ENCODE measurements around the gene PDE8B.

Gene PDE8B

DNA sequence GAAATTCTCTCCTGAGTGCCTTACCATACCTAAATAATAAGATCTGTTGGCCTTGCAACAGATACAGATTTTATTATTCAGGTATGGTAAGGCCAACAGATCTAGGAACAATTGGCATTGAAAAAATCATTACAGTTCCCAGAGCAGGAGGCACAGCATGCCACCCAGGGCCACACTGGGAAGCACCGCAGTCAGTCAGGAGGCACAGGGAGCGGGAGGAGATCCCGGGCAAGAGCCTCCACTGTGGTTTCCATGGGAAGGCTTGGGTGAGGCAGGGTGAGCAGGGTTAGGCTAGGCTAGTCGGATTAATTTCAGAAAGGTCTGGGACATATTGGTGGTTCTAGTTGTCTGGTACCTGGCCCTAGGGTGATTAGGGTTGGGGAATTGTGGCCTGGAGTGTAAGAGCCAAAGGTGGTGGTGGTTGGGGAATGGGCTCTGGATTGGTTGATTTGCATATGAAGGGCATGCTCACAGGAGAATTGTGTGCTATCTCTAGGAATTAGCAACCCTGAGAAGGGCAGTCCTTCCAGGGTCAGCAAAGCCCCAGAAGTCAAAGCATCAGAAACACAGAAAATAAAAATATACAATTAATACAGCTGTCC lies 111.4 kb downstream of the PDE8B start:
- DNase-seq (ENCODE audit: low read depth in 2 of 2), result no peak

DNA sequence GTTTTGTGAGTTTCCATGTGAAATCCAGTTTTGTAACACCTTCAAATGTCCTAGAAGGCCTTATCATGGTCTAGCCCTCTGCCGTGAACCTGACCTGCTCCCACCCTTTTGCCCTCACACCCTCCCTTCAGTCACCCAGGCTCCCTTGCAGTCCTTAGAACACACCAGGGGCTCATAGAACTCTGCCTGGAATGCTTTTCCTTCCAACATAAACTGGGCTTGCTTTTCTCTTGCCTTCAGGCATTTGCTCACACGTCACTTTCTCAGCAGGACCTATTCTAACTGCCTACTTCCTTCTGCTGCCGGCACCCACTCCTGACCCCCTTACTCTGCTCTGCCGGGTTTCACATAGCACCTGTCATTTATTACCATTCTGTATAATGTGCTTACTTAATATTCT lies 111.9 kb downstream of the PDE8B start:
- DNase-seq (ENCODE audit: low read depth in 2 of 2), result no peak

DNA sequence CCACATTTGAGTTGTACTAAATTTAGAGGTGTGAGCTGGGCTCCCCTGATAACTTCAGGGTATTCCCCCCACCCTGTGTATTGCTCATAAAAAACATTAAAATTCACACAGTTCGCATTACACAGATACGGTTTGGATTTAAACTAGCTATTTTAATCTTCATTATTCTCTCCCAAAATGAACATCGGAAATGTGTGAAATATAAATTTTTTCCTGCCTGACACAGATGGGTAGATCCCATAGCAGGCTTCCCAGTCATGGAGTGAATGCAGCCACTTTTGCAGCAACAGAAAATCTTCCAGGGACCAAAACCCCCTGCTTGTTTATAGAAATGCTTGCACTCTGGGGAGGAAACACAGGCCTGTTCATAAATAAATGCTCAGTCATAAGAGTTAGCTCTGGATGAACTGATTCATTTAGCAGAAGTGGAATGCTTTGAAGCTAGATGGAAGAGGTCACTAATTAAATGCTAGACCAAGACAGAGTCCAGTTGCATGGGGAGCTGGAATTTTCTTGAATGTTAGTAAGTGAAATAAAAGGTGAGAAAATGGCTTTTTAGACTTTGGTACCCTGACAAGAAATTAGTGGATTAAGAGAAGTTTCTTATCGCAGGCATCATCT lies 115.6 kb downstream of the PDE8B start:
- no peak for DNase-seq (ENCODE audit: low read depth in 2 of 2)

DNA sequence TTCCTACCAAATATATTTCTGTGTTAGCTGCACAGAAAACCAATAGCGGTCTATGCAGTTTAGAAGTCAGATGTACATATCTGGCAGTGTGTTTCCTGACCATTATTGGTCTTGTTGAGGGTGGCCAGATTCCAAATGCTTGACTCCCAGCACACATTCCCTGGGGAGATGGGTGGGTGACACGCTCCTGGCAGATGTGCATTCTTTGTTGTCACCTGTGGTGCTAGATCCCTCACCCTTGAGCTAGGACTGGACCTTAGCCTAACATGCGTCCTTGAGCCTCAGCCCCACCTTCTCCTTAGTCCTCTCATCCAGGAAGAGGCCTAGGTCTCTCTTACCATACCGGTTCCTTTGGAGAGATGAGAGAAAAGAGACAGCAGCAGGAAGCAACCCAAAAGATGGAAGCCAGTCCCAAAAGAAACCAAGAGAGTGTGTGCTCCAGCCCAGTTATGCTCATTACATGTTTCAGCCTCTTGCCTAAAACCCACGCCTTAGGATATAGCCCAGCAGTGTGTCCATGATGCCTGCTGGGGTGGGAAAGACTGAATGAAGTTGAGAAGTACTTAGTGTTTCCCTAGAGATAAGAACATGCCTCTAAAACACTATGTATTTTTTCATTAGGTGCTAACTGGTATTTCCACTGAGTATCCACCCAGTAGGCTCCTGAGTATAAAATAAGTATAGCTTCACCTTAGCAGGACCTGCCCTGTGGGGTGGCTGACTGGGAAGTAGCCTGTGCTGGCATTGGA lies 116.7 kb downstream of the PDE8B start:
- no peak for DNase-seq (ENCODE audit: low read depth in 2 of 2)

DNA sequence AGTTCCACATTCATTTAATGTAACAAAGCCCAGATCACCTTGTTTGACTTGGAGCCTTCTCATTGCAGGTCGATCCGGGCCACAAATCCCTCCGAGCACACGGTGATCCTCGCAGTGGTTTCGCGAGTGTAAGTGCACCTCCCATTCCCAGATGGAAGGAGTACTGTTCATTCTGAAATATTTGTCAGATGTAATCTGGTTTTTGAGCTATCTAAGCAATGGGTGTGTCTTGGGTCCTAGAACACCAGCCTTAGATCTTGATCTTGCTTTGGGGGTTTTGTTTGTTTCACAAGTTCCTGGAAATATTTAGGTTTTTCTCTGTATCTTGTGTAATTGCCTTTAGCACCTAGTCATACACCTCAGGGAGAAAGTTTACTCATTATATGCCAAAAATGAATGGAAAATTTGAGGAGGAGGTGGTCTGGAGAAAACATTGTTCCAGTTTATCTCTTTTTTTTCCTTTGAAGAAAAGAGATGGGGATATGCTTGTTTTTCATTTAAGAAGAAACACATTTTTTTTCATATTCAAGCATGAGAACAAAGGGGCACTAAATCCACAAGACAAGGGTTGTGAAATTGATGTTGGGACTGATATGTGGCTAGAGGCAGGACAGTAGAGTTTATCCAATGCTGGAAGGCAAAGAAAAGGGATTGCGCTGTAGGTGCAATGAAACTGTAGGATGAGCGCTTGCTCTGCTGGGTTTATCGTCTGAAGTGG lies 118.6 kb downstream of the PDE8B start:
- DNase-seq (ENCODE audit: low read depth in 2 of 2), result no peak

DNA sequence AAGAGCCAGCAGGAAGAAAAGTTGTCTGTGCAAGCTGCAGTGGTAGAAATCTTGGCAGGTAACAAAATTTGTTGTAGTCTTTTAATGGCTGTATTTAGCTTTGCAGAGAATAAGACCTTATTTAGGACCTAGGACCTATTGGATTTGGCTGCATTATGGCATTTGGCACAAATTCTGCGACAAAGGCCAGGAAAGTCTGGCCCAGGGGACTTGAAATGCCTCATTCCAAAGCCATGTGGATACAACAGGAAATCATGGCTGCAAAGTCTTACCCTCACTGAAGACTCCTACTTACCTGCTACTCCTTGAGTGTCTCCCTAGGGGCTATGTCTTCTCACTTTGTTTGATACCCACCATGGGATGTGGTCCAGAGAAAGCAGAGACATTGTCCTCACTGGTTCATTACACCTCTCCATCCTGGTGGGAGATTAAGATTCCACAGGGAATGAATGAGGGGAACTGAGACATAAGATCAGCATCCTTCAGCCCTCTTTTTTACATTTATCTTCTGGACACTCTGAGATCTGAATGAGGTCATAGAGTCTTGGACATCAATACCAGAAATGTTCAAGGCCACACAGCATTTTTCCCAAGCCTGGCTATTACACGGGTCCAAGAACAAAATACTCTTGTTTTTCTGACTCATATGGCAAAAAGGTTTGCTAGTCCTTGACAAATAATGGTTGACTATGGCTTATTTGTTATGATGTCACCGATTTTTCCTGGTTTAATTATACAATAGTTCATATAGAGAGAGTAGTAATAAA lies 119.4 kb downstream of the PDE8B start:
- DNase-seq (ENCODE audit: low read depth in 2 of 2), result no peak

DNA sequence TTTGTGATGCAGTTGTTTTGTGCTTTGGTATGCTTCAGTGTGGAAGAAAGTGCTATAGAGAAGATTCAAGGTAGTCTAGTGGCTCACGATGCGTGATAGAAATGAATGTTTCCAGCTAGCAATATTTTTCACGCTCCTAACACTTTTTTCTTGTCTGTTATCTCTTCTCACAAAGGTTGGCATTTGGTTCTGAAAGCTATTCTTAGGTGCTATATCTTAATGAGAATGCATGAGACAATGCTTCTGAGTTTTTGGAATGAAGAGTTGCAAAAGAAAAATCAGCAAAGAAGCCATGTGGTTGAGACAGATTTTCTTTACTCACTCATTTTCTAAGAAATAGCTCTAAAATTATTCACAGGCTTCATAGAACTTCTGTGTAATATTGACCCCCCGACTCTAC lies 122.6 kb downstream of the PDE8B start:
- DNase-seq (ENCODE audit: low read depth in 2 of 2), result no peak

DNA sequence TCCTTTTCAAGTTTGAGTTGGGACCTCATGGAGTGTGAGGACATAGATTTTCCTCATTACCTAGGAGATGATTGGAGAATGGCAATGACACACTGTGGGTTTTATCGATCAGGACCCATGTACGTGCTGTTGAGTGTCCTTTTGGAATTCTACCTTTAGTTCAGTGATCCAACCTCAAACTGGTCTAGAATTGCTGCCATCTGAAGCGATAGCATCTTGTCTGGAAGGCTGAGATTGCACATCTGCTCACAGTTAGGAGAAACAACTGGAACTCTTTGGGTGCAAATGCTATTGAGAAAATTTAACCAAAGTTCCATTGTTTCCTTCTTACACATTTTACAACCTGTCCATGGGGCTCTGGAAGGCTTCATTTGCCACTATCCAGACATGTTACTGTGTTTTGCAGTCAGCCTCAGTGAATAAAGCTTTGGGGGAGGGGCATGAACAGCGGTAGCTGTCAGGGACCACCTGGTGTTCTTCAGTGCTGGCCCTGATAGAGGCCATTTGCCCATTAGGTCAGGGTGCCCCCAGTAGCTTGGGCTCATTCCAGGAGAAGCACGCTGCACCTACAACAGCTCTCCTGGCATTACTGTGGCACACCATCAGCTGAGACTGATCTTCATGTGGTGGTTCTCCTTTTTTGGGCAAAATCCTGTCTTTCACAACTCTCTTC lies 123.1 kb downstream of the PDE8B start:
- no peak for DNase-seq (ENCODE audit: low read depth in 2 of 2)

DNA sequence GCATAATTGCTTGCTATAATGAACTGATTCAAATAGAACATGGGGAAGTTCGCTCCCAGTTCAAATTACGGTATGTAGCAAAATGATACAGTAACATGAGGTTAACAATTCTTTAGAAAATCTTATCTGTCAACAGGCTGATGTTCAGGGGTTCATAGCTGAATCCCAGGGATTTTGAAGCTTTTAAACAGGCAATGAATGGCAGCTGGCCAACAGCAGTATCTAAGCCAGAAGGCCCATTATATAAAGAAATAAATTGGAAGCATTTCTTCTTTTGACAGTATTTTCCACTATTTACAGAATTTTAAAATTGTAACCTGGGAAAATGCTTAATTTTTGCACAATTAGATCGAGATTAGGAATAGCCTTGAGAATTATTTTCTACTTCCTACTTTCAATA lies 126.8 kb downstream of the PDE8B start:
- DNase-seq (ENCODE audit: low read depth in 2 of 2), result no peak

DNA sequence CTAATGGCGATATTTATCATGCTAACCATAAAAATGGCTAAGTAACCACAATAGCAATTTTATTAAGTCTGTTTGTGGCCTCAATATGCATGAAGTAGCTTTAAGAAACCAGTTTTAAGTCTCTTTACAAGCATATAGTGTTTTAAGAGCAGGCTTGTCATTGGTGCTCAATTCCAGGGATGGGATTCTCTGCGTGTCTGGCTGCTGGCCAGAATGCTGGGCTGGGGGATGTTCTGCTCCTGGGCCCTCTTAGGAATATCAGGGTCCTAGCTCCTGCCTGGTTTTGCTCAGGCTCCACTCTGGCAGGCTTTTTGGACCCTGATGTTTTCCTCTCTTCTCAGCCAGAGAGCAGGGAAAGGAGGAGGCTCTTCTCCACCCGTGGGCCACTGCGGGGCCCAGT lies 127.2 kb downstream of the PDE8B start:
- DNase-seq (ENCODE audit: low read depth in 2 of 2), result no peak

DNA sequence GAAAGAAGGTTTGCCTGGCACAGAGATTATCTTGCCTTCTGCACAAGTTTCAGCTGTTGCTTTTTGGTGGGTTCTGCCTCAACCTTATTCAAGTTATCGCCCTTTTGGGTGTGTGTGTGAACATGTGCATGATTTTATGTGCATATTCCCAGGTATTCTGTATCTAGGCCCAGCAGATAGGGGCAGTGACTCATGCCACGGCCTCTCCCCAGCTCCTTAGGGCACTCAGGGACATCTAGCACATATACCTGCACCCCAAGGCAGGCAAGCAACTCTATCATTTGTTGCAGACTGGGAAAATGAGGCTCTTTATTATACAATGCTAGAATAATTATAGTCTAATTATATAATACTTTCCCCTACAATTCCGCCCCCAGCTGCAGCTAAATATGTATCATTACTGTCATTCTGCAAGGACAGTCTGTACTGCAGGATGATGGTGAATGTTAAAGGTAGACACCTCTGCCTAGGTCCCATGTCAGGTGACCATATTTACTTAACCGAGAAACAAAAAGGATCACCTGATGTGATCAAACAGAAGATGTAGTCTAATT lies 128.9 kb downstream of the PDE8B start:
- no peak for DNase-seq (ENCODE audit: low read depth in 2 of 2)

DNA sequence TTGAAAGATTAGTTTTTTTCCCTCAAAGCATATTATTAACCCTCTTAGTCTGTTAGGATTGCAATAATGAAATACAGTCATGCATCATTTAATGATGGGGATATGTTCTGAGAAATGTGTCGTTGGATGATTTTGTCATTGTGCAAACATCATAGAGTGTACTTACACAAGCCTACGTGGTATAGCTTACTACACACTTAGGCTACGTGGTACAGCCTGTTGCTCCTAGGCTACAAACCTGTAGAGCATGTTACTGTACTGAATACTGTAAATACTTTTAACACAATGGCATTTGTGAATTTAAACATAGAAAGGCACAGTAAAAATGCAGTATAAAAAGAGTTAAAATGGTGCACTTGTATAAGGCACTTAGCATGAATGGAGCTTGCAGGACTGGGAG lies 132.7 kb downstream of the PDE8B start:
- DNase-seq (ENCODE audit: low read depth in 2 of 2), result no peak

DNA sequence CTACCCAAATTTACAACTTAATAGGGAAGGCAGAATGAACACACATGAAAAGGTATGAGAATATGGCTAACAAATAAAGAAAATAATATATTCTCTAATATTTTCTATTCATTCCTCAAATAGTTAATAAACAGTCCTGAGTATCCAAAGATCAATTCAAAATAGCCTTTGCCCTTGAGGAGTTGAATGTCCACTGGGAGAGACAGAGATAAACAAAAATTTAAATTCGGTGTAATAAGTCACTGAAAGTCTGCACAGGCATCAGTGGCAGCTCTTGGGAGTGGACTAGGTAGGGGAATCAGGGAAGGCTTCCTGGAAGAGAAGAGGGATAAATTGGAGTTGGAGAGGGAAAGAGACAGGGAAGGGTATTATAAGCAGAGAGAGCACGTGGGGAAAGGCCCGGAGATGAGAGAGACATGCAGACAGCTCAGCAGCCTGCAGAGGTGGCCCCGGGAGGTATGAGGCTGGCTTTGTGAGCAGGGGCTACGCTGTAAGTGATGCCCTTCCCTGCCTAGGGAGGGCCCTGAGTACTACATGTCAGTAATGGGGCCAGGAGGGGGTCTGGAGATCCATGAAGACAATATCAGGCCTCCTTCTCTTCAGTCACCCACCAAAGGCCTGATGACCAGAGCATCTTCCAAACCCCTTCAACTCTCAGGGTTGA lies 137.1 kb downstream of the PDE8B start:
- DNase-seq (ENCODE audit: low read depth in 2 of 2), result no peak

DNA sequence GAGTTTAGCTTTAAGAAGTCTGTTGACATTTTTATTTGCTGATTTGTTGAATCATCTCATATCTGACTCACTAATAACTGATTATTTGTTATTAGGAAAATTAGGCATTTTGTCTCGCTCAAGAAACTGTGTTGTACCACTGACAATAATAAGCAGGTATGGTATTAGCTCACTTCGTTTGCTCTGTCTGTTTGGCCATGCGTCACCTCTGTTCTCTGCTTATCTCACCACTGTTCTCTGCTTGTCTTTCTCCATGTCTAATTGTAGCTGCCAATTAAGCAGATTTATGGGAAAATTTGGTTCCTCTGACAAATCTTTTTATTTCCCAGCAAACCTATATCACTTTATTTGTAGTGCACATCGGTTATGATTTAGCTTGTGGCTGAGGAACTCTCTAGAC lies 142.8 kb downstream of the PDE8B start:
- DNase-seq (ENCODE audit: low read depth in 2 of 2), result no peak

DNA sequence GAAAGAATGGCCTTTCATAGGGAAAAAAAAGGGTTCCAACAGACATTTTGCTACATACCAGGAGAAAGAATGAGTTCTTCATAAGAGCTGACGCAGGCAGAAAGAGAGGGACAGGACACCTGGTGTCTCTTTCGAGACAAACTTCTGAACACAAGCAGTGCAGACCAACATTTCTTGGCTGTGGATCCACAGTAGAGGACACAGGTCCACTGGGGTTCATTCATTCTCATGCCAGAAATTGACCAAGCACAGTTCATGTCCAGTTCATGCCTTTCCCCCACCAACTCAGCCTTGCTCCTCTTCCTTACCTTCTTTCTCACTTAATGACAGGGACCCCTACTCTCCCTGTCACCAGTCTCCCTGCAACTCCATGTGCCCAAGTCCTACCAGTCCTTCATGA lies 144.0 kb downstream of the PDE8B start:
- DNase-seq (ENCODE audit: low read depth in 2 of 2), result no peak

DNA sequence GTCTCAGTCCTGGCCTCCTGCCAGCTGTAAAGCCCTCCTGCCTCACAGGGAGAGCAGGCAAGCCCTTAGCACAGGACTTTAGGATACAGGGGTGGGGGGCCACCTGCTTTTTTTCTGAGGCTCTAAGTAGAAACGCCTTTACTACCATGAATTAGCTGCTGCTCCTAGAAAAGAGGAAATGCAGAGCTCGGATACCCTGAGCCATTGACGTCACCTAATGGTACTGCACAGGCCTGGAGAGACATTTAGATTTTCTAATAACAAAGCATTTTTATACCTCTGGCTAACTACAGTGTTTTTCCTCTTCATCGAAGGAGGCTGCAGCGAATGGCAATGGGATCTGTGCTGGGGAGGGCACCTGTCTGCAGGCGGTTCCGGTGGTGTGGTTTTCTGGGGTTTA lies 144.6 kb downstream of the PDE8B start:
- DNase-seq (ENCODE audit: low read depth in 2 of 2), result no peak

DNA sequence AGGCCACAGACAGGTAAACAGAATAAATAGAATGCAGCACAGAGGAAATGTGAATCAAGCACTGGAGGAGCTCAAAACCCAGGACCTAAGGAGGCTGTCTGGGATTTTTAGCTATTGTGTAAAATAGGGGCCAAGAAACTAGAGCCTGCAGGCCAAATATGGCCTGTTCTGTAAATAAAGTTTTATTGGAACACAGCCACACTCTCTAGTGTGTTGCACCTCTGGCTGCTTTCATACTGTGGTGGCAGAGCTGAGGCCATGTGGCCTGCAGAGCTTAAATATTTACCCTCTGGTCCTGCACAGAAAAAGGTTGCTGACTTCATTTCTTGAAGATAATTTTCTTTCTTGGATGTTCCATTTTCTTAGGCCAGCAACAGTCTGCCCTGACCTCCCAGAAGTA lies 145.3 kb downstream of the PDE8B start:
- no peak for DNase-seq (ENCODE audit: low read depth in 2 of 2)

DNA sequence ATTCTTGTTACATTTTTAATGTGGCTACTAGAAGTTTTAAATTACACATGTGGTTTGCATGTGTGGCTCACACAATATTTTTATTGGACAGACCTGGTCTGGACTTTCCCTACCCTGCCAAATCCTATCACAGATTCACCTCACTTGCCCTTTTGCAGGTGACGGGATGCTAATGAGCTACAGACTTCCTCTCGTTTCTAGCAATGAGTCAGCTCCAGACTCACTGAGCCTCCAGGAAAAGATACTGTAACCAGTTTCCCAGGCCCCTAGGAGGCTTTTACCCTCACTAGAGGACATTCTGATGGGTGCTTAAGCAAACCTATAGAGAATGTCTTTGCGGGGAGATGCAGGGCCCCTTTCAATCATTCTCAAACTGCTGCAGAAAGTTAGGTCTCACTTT lies 146.3 kb downstream of the PDE8B start:
- peak in 1 of 2 donors; percentile 31 for DNase-seq (ENCODE audit: low read depth in 2 of 2)

DNA sequence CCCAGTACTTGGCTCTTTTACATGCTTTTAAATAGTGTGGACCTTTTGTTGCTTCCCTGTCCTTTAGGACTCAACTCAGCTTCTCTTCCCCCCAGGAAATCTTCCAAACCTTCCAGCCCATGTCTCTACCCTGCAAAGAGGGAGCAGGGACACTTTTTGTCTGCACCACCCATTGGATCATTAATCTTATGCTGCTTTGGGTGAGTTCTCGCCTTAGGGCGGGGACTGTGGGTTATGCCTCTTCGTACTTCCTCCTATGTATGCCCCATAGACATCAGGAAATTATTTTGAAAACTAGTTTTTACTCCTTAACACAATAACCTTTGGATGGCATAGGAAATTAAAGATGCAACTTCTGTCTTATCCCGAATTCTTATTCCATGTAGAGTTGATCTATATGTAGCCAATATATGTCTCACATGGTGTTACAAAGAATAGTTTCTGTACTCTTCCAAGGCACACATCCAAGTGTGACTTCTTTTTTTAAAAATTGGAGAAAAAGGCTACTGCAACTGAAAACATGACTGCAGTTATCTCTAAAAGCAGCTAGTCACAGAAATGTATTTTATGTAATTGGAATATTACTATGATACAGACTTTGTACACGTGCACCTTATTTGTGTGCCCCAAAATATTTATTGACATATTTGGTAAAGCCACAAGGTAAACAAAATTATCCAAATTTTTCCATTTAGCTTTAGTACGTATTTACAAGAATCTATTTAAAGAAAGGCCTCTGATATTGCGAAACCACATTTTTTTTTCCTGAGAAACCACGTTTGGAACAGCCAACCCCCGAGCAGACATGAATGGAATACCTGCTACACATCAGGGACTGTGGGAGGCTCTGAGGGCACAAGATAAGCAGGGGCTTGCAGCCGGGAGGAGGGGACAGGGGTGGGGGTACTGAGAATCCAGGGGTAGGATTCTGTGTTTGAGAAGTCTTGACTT lies 148.1 kb downstream of the PDE8B start:
- no peak for DNase-seq (ENCODE audit: low read depth in 2 of 2)
